Stimulated activated CD4-positive, alpha-beta T cell treated with anti-CD3 and anti-CD28 coated beads, TNF-alpha, amount 100 ng/mL, for 1 hour (primary cell): ENCODE data around the gene ANTKMT.
A peak's percentile ranks its signal among the peaks of the same experiment; 100 is the strongest.

ENCODE experiments used
- DNase-seq, 3 donors: peaks; one replicate each; pipeline ENCODE4 v3.0.0-alpha.2; 2020; ENCODE audit warnings: low read depth in 3 of 3, low spot score in 1 of 3

Gene ANTKMT

DNA sequence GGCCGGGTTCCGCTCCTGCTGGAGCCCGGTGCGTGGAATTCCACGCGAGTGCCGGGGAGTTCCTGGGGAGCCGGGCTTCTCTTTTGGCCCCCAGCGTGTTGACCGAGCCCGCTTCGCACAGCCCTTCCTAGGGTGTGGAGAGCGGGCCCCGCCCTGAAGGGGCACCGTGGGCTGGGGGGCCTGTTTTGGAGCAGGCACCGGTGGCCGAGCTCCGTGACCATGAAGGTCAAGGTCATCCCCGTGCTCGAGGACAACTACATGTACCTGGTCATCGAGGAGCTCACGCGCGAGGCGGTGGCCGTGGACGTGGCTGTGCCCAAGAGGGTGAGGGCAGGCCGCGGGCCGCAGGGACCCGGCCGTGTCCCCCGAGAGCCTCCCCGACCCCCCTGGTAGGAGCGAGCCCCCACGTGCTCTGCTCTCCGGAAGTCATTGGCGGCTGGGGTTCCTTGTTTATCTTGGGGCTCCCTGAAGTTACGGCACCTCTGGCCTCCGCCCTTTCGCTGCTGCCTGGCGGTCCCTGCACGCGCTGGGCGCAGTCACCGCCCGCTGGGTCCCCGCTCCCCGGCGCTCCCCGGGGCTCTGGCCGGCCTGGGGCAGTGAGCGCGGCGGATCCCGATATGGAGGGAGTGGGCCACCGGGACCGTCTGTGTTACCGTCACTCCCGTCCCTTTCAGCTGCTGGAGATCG, 6.5 kb downstream of the ANTKMT start:
- DNase-seq = no peak

DNA sequence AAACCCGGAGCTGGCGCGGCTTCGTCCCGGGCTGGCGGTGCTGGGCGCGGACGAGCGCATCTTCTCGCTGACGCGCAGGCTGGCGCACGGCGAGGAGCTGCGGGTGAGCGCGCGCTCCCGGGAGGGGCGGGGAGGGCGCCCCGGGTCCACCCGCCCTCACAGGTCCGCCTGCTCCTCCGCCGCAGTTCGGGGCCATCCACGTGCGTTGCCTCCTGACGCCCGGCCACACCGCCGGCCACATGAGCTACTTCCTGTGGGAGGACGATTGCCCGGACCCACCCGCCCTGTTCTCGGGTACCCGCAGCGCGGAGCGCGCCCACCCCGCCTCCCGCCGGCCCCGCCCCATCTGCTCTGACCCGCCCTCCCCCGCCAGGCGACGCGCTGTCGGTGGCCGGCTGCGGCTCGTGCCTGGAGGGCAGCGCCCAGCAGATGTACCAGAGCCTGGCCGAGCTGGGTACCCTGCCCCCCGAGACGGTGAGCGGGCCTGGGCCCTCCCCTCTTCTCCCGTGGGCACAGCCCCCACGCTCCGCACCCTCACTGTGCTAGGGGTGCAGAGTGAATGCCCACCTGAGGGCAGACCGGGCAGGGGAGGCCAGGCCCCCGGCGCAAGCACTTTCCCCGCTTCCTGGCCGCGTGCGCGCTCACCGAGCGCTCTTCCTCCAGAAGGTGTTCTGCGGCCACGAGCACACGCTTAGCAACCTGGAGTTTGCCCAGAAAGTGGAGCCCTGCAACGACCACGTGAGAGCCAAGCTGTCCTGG, 7.4 kb downstream of the ANTKMT start:
- DNase-seq = no peak

DNA sequence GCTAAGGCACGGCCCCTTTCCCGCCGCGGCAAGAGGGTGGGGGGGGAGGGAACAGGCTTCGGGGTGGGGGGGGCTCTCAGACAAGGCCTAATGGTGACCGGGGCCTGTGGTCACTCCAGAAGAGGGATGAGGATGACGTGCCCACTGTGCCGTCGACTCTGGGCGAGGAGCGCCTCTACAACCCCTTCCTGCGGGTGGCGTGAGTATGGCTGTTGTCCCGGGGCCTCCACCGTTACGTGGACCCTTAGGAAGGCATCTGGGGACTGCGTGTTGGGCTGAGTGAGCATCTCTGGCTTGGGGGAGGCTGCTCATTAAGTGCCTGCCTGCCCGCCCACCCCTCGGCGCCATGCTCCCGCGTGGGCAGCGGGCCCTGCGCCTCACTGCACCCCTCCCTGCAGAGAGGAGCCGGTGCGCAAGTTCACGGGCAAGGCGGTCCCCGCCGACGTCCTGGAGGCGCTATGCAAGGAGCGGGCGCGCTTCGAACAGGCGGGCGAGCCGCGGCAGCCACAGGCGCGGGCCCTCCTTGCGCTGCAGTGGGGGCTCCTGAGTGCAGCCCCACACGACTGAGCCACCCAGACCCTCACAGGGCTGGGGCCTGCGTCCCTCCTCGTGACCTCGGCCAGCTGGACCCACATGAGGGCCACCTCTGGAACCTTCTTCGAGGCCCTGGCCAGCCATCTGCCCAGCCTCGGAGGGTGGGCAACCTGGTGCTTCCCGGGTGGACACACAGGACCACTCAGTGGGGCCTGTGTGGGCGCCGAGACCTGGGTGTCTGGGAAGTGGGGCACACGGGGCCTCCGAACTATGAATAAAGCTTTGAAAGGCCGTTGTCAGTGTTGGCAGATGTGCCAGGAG, 8.2 kb downstream of the ANTKMT start:
- no peak for DNase-seq

DNA sequence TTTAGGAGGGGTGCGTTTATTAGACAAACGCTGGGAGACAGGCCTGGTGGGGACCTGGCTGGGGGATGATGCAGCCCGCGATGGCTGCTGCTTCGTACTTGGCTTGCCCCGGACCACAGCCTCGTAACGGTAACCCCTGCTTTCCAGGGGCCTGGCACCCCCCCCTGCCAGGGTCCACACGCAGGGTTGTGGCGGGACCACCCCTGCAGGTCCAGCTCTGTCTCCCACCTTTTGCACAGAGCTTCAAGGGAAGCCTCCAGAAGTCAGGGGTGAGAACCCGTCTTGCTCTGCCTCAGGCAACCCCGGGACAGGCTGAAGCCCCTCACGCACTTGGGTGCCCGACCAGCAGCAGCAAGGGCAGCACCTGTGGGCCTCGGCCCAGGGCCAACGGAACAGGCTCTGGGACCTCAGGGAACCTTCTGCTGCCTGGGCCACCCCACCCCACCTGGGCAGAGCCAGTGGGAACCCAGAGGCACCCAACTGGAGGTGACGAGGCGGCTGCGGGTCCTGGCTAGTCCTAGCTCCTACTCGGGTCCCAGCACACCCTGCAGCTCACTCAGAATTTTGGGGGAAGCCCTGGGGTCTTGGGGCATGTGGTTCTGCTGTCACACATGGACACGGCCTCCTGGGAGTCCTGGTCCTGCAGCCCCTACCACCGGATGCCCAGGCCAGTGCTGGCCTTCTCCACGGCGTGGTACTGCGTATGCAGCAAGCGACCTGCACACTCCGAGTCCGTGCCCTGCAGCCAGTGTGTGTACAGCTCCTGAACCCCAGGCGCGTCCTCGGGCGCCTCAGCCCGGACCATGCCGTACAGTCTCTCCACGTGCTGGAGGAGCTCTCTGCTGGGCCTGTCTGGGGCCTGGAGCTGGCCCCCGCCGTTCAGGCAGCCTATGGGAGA, 9.1 kb downstream of the ANTKMT start:
- DNase-seq = no peak

DNA sequence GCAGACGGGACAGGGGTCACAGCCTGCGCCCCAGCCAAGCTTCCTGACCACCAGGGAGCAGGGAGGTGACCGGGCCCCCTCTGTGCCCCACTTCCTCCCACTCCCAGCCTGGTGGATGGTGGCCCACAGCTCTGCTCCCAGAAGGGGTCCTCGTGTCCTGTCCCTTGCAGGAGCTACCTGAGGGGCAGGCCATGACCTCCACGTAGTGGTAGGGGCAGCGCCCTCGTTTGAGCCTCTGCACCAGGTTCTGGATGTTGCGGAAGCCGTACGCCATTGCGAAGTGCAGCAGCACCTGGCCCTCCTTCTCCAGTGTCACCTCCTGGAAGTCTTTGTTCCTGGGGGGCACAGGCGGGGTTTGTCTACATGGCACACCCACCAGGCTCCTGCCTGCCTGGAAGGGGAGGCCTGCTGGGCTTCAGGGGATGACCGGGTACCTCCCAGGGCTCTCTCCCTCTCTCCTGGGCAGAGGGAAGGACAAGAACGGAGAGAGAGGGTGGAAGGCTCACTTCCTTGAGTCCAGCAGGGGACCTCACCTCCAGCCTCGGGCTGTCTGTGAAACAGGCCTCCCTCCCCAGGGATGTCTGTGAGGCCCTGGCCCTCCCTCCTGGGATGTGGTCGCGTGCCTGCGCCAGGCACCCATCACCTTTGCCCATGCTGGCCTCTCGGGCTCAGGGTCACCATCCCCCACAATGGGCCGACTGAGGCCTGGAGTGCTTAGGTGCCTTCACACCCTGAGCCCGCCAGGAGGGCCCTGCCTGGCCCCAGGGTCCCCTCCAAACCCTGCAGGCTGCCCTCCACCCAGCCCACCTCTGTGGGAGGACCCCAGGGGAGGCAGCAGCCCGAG, 9.9 kb downstream of the ANTKMT start:
- no peak for DNase-seq

DNA sequence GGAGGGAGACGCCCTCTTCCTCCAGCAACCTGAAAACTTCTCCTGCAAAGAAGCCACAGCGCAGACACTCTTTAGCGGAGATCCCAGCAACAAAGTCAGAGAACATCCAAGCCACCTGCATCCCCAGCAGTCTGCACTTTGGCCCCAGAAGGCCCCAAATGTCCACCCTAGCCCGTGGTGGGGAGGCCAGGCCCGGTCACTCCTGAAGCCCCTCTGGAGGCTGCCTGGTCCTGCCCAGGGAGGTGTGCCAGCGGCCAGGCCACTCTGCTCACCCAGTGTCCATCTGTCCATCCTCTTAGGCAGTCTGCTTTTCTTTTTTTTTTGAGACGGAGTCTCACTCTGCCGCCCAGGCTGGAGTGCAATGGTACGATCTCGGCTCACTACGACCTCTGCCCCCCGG, 11.4 kb downstream of the ANTKMT start:
- DNase-seq = no peak

DNA sequence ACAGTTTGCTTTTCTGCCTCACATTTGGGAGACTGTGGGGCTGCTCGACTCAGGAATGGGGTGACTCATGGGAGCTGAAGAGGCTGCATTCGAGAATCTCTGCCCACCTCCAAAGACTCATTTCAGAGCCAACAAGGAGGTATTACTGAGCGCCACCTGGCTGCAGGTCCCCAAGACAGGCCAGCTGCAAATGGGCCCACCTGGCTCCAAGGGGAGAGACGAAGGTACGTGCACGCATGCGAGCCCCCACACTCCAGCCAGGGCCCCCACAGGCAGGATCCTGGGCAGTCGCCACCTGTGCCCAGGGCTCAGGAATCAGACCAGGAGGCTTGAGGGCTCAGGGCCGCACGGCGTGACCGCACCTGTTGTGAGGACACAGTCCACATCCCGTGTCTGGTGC, 12.0 kb downstream of the ANTKMT start:
- DNase-seq = no peak

DNA sequence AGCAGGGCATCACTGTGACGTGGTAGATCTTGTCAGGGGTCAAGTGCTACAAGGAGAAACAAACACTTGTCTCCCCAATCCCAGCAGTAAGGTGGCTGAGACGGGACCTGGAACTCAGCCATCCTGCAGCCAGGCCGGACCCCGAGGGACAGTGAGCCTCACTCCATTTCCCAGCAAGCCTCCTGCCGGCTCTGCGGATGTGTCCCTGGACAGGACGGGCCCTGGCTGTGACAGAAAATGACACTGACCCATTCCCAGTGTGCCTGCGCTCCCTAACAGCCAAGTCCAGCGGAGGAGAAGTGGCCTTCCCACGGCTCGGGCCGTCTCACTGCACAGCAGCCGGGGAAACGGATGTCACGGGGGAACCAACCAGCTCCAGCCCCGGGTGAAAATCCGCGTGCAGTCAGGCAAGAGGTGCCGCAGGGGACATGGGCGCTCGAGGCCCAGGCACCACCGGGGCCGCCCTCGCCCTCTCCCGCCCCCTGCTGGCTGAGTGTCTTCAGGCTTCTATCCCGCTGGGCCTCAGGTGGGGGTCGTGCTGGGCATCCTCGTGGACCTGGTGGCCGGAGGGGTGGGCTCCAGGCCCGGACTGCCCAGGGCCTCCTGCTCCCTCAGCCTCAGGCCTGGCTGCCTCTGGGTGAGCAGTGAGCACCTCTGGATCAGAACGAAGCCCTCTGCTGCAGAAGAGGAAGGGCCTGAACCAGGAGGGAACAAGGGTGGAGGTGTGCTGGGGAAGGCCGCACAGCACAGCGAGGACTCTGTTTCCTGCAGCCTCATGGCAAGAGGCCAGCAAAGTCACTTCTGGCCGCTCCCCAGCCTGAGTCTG, 12.6 kb downstream of the ANTKMT start:
- DNase-seq = no peak

DNA sequence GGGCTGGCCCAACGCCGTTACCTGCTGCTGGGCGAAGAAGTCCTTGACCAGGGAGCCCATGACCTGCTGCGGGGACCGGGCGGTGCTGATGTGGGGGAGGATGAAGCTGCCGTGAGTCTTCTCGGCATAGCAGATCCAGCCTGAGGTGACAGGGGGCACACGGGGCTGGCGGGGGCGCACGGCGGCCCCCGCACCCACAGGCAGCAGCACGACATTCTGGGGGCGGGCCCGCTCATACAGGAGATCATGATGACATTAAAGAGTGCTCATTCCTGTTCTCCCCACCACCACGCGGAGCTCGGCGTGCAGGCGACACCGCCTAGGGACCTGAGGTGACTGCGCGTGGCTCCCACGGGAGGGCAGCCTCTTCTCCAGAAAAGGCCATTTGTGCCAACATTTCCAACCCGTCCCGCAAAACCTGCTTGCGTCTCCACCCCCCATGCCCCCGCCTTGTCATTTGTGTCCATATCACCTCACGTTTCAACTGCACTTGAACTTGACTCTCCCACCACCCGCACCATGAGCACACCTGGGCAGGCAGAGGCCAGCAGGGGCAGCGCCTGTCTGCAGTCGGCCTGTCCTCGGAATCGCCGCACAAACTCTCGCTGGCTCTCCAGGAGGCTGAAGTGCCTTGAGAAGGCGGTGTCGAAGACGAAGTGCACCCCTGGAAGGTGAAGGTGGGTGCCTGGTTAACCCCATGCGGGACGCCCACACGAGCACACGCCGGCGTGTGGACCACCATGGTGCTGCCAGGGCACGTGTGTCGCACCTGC, 13.4 kb downstream of the ANTKMT start:
- DNase-seq = no peak

DNA sequence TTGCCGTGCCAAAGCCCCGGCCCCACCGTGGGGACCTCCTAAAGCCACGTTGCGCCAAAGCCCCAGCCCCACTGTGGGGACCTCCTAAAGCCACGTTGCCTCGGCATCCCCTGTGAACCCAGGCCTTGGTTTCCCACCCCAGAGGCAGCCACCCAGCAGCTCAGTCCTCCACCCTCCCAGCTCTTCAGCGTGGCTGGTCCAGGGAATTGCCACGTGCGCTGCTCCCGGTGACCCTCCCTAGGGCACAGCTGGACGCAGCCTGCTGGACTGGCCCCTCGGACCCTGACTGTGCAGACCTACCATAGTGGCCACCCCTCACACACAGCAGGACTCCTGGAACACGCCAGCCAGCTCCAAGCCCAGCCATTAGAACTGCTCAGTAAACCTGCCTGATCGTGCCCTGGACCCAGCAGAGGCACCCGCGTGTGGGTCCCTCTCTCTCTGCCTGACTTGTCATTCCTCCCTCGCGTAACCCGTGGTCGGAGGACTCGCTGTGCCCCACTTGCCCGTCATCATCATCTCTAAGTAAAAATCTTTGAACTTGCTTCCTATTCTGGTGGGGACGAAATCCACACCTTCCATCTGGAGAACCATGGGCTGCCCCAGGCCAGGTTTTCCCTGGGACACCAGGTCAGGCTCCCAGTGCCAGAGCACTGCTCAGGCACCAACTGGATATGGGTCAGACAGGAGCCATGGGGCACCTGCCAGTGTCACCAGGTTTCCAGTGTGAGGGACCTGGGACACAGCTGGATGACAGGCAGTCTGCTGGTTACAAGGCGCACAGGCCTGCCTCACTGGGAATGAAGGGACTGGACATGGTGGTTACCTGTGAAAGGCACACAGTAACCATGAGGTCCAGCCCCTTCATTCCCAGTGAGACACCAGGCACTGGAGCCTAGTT, 14.3 kb downstream of the ANTKMT start:
- no peak for DNase-seq

DNA sequence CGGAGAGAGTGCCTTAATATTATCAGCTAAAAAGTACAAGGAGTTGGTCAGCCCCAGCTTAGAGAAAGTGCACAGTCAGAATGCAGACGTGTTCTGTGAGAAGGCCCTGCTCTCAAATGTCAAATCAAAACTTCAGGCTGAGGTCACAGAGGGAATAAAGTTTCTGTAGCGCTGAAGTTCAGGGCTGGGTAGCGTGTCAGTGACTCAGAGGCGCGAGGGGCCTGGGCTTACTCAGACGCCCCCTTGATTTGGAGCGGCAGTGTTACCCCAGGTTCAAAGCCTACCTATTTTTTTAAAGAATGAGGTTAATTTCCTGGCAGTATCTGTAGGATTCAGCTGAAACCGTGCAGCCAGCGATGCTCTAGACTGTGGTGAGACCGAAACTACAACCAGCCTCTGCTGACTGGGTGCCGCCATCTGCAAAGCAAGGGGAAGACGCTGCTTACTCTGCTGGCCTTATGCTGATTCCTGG, 15.1 kb downstream of the ANTKMT start:
- no peak for DNase-seq

DNA sequence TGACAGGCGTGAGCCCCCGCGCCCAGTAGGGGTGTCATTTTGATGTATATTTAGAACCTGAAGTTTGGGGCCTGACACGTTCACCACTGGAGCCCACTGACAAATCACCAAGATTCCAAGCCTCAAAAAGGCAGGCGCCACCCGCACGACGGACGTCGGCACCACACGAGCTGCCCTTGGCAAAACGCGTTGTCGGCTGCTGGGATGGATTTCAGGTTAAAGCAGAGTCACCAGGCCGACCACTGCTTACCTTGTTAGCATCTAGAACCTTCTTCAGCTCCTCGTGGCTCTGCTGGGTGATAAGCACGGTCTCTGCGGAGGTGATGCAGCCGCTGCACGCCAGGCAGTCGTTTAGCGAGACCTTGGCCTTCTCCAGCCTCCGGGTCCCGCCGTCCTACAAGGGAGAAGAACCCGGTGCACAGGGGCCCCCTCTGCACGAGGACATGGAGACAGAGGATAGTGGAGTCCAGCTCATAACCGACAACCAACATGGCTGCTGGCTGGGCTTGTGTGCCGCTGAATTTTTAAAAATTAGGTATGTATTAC, 16.1 kb downstream of the ANTKMT start:
- no peak for DNase-seq

DNA sequence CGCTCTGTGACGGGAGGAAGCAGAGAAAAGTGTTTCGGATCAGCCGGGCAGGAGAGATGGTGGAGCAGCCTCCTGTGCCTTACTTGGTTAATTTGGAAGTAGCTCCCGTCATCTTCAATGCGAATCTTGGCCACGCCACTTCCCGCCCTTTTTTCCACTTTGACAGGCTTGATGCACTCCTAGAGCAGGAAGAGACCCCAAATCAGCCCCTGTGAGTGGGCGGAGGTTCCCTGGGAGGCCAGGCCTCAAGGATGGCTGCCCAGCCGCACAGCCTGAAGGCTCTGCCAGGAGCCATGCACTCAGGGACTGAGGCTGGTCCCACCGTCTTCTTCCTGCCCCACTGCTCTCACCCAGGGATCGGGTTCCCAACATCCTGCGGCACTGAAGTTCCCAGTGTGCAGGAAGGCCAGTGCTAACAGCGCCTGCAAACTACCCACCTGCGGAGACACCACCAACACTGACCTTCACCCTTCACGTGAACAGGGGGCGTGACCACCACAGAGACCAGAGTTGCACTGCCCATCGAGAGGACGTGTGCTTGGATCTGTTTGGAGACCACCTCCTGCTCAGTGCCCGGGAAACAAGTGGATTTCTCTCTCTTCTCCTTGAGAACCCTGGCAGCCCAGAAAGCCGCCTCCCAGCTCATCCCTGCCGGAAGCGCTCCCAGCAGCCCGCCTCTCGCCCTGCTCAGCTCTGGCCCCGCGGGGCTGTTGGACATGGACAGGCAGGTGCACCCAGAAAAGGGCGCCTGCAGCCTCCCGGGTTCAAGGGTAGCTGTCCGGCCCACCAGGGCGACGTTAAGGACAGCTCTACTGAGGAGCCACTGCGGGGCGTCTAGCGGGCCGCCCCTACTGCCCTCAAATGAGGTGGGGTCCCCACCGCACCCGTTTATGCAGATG, 18.9 kb downstream of the ANTKMT start:
- no peak for DNase-seq

DNA sequence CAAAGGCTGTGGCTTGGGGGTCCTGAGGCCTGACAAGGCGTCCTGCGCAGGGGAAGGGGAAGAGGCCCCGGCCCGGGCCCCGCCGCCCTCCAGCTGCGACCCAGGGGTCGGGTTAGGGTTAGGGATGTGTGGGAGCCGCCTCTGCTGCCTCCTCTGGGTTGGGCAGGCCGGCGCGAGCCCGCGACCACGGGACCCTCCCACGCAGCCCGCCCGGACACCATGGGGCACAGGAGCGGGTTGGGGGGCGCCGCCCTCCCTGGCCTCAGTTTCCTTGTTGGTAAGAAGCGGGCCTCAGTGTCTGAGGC, 19.5 kb downstream of the ANTKMT start:
- no peak for DNase-seq

DNA sequence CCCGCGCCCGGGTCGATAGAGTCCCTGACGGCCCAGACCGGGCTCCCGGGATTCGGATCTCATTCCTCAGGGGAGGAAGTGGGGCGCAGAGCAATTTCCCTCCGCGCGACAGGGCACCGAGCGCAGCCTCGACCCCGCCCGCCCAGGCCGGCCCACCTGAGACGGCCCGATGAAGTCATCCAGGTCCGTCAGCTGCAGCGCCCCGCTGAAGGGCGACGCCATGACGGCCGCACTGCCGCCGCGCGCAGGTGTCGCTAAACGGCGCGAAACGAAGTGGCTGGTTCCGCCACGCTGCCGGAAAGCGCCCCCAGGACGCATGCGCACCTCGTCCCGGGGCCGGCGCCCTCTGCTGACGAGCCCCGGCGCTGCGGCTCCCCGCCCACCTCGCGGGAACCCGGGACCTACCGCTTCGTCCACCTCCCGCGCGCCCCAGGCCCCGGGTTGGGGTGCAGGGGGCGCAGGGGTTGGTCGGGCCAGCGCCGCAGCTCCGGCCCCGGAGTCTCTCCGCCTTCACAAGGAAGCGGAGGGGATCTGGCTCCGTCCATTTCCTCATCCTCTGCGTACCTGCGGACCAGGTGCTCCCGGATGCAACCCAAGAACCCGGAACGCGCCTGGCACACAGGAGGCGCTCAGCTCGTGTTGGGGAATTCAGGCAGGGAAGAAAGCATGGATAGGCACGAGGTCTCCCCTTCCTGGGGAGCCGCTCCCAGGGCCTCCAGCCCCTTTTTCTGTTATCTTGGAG, 20.0 kb downstream of the ANTKMT start, which contains the start of gene CIAO3:
CIAO3 (minus strand) TSS at position 234 of the 742 bp plus-strand sequence; CDS start at position 222, 12 bp downstream.
- peak; percentile 81 to 93 (median 91) for DNase-seq
